Measurements from ENCODE around the gene ANP32A. TPM values are rescaled to one million over a fixed set of nuclear protein-coding genes. Genes with fewer than 3 reads are reported as not detected.

Gene ANP32A
- total and polyA plus RNA-seq, 9 donors, result 29.4 to 158 (median 86.3) TPM

DNA sequence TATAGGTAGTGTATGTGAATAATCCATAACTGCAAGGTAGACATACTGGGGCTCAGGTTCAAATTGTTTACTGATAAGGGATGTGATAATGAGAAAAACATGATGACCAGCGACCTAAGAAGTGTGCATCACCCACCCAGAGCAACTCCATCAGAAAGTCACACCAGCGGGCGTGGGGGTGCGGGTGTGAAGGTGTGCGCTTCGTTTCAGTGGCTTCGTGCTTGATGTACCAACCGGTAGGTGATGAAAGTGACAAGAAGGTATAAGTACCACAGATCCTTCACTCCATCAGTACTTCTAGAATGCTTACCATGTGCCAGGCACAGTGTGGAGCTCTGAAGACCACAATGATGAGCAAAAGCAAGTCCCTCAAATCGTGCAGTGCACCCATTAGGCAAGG lies 11.2 kb downstream of the ANP32A start:
- TF ChIP-seq, protein P1, sequence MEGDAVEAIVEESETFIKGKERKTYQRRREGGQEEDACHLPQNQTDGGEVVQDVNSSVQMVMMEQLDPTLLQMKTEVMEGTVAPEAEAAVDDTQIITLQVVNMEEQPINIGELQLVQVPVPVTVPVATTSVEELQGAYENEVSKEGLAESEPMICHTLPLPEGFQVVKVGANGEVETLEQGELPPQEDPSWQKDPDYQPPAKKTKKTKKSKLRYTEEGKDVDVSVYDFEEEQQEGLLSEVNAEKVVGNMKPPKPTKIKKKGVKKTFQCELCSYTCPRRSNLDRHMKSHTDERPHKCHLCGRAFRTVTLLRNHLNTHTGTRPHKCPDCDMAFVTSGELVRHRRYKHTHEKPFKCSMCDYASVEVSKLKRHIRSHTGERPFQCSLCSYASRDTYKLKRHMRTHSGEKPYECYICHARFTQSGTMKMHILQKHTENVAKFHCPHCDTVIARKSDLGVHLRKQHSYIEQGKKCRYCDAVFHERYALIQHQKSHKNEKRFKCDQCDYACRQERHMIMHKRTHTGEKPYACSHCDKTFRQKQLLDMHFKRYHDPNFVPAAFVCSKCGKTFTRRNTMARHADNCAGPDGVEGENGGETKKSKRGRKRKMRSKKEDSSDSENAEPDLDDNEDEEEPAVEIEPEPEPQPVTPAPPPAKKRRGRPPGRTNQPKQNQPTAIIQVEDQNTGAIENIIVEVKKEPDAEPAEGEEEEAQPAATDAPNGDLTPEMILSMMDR (IDR thresholded peaks at IDR 0.05), result no peak
- TF ChIP-seq EP300 (IDR thresholded peaks at IDR 0.05) (no peak), POLR2A (IDR thresholded peaks at IDR 0.05) (no peak)
- Histone ChIP-seq H3K27ac (no peak overlapping the region), H3K27me3 (no peaks in the 10 kb centered on the region), H3K4me3 (no peak overlapping the region), H3K36me3 (no peaks in the 10 kb centered on the region), H3K4me1 (ENCODE audit: insufficient read depth) (no peaks in the 10 kb centered on the region), H3K9me3 (no peaks in the 10 kb centered on the region)
- WGBS, 3 donors, result 91 to 93% (median 92%) methylated on average over 9 of the region's 9 CpGs
- intact Hi-C loops (cut with DNase I), result no loop called here
- no peak for DNase-seq

DNA sequence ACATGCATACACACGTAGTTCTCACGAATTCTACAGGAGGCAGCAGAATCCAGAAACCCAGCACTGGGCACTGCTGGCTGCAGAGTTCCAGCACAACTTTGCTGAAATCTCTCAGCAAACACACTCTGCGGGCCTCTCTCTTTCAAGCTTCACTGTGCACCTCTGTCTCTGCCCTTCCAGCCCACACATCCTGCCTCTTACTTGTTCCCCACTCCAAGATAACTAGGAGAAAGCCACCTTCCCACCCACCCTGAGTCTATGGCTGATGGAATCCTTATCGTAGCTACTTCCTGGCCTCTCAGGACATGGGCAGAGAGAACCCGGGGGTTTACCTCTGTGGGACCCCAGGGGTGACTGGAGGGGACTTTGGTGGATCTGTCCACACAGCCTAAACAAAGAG lies 11.9 kb downstream of the ANP32A start:
- Histone ChIP-seq H3K4me3 (no peak overlapping the region), H3K36me3 (no peaks in the 10 kb centered on the region), H3K4me1 (ENCODE audit: insufficient read depth) (no peaks in the 10 kb centered on the region), H3K9me3 (no peaks in the 10 kb centered on the region), H3K27me3 (no peaks in the 10 kb centered on the region), H3K27ac (no peak overlapping the region)
- intact Hi-C loops (cut with DNase I), result no loop called here
- TF ChIP-seq, protein P1 (IDR thresholded peaks at IDR 0.05), result no peak
- TF ChIP-seq POLR2A (IDR thresholded peaks at IDR 0.05), result no peak
- no peak for TF ChIP-seq EP300 (IDR thresholded peaks at IDR 0.05)
- DNase-seq, result no peak
- WGBS, 3 donors, result 58 to 67% (median 59%) methylated on average over 5 of the region's 5 CpGs

DNA sequence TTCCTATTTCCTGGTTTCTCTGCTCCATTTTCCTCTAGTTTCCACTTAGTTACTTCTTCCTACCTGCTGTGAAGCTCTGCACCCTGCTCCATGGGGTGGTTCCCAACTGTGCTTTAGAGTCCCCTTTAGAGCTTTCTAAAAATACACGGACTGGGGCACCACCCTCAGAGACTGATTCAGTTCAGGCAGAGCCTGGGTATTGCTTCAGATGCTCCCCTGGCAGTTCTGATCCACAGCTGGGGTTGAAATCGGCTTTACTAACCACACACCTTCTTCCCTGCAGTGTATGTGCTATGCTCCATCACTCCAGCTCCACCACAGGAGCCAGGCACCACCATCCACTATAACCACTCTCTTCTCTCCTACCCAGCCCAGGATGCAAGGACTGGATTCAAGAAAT lies 12.6 kb downstream of the ANP32A start:
- Histone ChIP-seq H3K27me3 (no peaks in the 10 kb centered on the region), H3K27ac (no peak overlapping the region), H3K4me1 (ENCODE audit: insufficient read depth) (no peaks in the 10 kb centered on the region), H3K9me3 (no peaks in the 10 kb centered on the region), H3K36me3 (no peaks in the 10 kb centered on the region), H3K4me3 (no peak overlapping the region)
- TF ChIP-seq, protein P1 (IDR thresholded peaks at IDR 0.05), result no peak
- TF ChIP-seq POLR2A (IDR thresholded peaks at IDR 0.05) (no peak), EP300 (IDR thresholded peaks at IDR 0.05) (no peak)
- intact Hi-C loops (cut with DNase I), result no loop called here
- 27 to 35% (median 32%) methylated on average over 2 of the region's 2 CpGs for WGBS, 3 donors
- no peak for DNase-seq

DNA sequence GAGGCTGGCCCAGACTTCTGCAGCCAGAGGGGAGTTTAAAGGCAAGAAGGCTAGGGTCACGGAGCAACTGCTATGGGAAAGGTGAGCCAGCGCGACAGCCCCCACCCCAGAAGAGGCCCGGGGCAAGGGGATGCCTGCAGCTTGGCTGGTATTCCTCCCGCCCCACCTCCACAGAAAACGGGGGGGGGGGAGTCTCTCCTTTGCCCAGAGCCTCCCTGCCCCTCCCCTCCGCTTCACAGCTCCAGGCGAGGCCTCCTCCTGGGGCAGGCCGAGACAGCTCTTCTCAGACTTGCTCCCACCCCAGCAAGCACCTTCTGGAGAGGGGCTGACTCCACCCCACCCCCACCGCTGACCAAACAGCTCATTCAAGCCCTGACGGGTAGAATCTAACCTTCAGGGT lies 13.4 kb downstream of the ANP32A start:
- DNase-seq, result no peak
- H3K27me3 ChIP-seq, result no peaks in the 10 kb centered on the region
- H3K4me3 ChIP-seq, result no peak overlapping the region
- H3K36me3 ChIP-seq, result no peaks in the 10 kb centered on the region
- 57 to 67% (median 66%) methylated on average over 11 of the region's 11 CpGs for WGBS, 3 donors
- no peaks in the 10 kb centered on the region for H3K4me1 ChIP-seq (ENCODE audit: insufficient read depth)
- no peak overlapping the region for H3K27ac ChIP-seq
- no peaks in the 10 kb centered on the region for H3K9me3 ChIP-seq
- intact Hi-C loops (cut with DNase I), result no loop called here
- TF ChIP-seq POLR2A (IDR thresholded peaks at IDR 0.05), result no peak
- TF ChIP-seq, protein P1 (IDR thresholded peaks at IDR 0.05), result no peak
